ENCODE data around the gene BLACAT1. TPM values are rescaled to one million over a fixed set of nuclear protein-coding genes. Genes with fewer than 3 reads are reported as not detected.

Gene BLACAT1
- polyA plus RNA-seq, 1 of the 3 experiments (the other 2 are of a cell fraction) = not detected

- DNase-seq = peak; percentile 46
- H3K79me2 ChIP-seq (ENCODE audit: insufficient read depth) = no peaks in the 10 kb centered on the region
- 100% methylated on average over 2 of the region's 6 CpGs for WGBS (ENCODE audit: low lambda C conversion rate)
- no peaks in the 10 kb centered on the region for H3K9me3 ChIP-seq
- H2AFZ ChIP-seq (ENCODE audit: low read depth) = no peak overlapping the region
- H3F3A ChIP-seq (replicated peaks; ENCODE audit: insufficient read depth) = no peaks in the 10 kb centered on the region
- no peaks in the 10 kb centered on the region for H3K9me2 ChIP-seq
- POLR2A ChIA-PET = no interaction called here
- H4K20me1 ChIP-seq (ENCODE audit: insufficient read depth) = no peaks in the 10 kb centered on the region
- CTCF ChIA-PET = interaction anchor here (2.4 to 45.6 kb wide), 5 partner anchors 8 to 123 kb away, joined by 7 to 1333 read pairs (median 28); no protein-coding TSS in a partner anchor
- H3K4me2 ChIP-seq = peak overlapping the region; percentile 30; the same call in 1 of the 2 replicates
- no peak overlapping the region for H3K9ac ChIP-seq
- H3K27me3 ChIP-seq (ENCODE audit: insufficient read depth) = peaks cover 8% of the 10 kb centered on the region; the same call in 1 of the 2 replicates
- H3K36me3 ChIP-seq (replicated peaks in 1 of 2; ENCODE audit: control insufficient read depth in 1 of 2, insufficient read depth in 2 of 2, low read length in 1 of 2) = no peaks in the 10 kb centered on the region
- TF ChIP-seq NFIC (IDR thresholded peaks at IDR 0.05; ENCODE audit: borderline replicate concordance) (no peak), RCOR1 (IDR thresholded peaks at IDR 0.05; ENCODE audit: low read length) (no peak), CTCF (IDR thresholded peaks at IDR 0.05) (no peak), ZBTB33 (IDR thresholded peaks at IDR 0.05; ENCODE audit: borderline replicate concordance, low read depth) (no peak), ELF1 (IDR thresholded peaks at IDR 0.05) (no peak), MXI1 (IDR thresholded peaks at IDR 0.05; ENCODE audit: low read depth, low read length) (no peak), GATA2 (CRISPR knock-in tag; IDR thresholded peaks at IDR 0.05) (no peak), TCF12 (IDR thresholded peaks at IDR 0.05) (no peak), JUND (IDR thresholded peaks at IDR 0.05) (no peak), FOXM1 (IDR thresholded peaks at IDR 0.05; ENCODE audit: low read depth) (no peak), USF1 (IDR thresholded peaks at IDR 0.05; ENCODE audit: borderline replicate concordance, low read depth) (no peak), NRF1 (IDR thresholded peaks at IDR 0.05; ENCODE audit: low read depth, low read length) (no peak), POLR2AphosphoS5 (IDR thresholded peaks at IDR 0.05; ENCODE audit: low read depth, low read length) (no peak), SMC3 (IDR thresholded peaks at IDR 0.05; ENCODE audit: low read depth, low read length) (no peak)
- H3K4me1 ChIP-seq (ENCODE audit: control insufficient read depth in 1 of 2, insufficient read depth in 2 of 2, low read depth in 1 of 2, low read length in 1 of 2) = peaks cover 5 to 9% of the 10 kb centered on the region in 2 experiments; a peak in 2 of 4 replicates
- no peak overlapping the region for H3K27ac ChIP-seq (ENCODE audit: low read depth in 2 of 2, low read length in 1 of 2)
- H3K4me3 ChIP-seq (ENCODE audit: low read depth in 2 of 2, low read length in 1 of 2) = no peak overlapping the region
Measured at GRCh38 chr1:205477121-205477758, 21.4 kb upstream of the BLACAT1 start.
